Upper lobe of right lung (tissue), 1 donor: Measurements from ENCODE around the gene CENPB. TPM values are rescaled to one million over a fixed set of nuclear protein-coding genes. Genes with fewer than 3 reads are reported as not detected.

Experiments used
- ATAC-seq: fragments of 200-7000 bp; cut with Tn5 transposase; one replicate; pipeline ENCODE4 v1.9.1; 2020; ENCODE audit warnings: mild to moderate bottlenecking, moderate library complexity
- DNase-seq: peaks from one replicate; pipeline ENCODE4 v3.0.0-alpha.2; 2020
- H3K27ac ChIP-seq: fragments of 200-600 bp; one replicate; pipeline ENCODE4 v1.8.0; 2022
- H3K27me3 ChIP-seq: fragments of 200-600 bp; one replicate; pipeline ENCODE4 v1.8.0; 2022; ENCODE audit warnings: mild to moderate bottlenecking
- H3K36me3 ChIP-seq: fragments of 200-600 bp; one replicate; pipeline ENCODE4 v1.8.0; 2022
- H3K4me1 ChIP-seq: fragments of 200-600 bp; one replicate; pipeline ENCODE4 v1.8.0; 2022
- H3K4me3 ChIP-seq: fragments of 200-600 bp; one replicate; pipeline ENCODE4 v1.8.0; 2022; ENCODE audit warnings: mild to moderate bottlenecking
- H3K9me3 ChIP-seq: fragments of 200-600 bp; one replicate; pipeline ENCODE4 v1.8.0; 2022
- intact Hi-C: fragments of 100-400 bp; cut with DNase I; formaldehyde crosslinking; loops from one replicate; pipeline ENCODE4 v1.11.0; 2022
- total RNA-seq: library from RNA; stranded (reverse); fragmentation: NEBNext Ultra II Directional; extraction: Animal tissue kit (Norgen Biotek cat#: 25700); gene quantifications from one replicate; pipeline ENCODE4 v1.2.1, GENCODE V29; 2021
- TF ChIP-seq, protein P1 (sequence below): fragments of 200-600 bp; IDR thresholded peaks from one replicate; pipeline ENCODE4 v1.8.0; 2022; ENCODE audit warnings: antibody characterized with exemption
- donor health status: DM: no; HTN: yes; CAD: no; lungs with severe emphysema.

The CENPB gene
- total RNA-seq, 1 donor from 2014 or later, result 94.6 TPM

DNA sequence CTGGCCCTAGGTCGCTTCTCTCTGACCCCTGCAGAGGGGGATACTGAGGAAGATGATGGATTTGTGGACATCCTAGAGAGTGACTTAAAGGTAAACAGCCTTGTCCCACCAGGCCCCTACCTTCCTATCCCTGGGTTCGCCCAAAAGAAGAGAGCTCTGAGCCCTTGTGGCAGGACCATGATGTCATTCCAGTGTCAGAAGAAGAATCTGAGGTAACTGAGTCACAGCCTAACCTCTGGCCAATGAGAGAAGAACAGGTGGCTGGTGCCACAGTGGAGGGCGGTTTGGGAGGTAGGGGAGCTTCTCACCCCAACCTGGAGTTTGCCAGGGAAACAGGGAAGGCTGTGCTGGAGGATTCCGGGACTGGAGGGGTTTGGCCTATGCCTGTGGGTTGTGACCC lies 14.8 kb upstream of the CENPB start:
- TF ChIP-seq, protein P1, sequence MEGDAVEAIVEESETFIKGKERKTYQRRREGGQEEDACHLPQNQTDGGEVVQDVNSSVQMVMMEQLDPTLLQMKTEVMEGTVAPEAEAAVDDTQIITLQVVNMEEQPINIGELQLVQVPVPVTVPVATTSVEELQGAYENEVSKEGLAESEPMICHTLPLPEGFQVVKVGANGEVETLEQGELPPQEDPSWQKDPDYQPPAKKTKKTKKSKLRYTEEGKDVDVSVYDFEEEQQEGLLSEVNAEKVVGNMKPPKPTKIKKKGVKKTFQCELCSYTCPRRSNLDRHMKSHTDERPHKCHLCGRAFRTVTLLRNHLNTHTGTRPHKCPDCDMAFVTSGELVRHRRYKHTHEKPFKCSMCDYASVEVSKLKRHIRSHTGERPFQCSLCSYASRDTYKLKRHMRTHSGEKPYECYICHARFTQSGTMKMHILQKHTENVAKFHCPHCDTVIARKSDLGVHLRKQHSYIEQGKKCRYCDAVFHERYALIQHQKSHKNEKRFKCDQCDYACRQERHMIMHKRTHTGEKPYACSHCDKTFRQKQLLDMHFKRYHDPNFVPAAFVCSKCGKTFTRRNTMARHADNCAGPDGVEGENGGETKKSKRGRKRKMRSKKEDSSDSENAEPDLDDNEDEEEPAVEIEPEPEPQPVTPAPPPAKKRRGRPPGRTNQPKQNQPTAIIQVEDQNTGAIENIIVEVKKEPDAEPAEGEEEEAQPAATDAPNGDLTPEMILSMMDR, result no peak
- no peaks in the 10 kb centered on the region for H3K27me3 ChIP-seq
- H3K9me3 ChIP-seq, result no peaks in the 10 kb centered on the region
- peak overlapping the region; percentile 96 for H3K27ac ChIP-seq
- ATAC-seq (no peak), DNase-seq (no peak)
- peaks cover 82% of the 10 kb centered on the region for H3K36me3 ChIP-seq
- intact Hi-C loops, result no loop called here
- H3K4me3 ChIP-seq, result no peak overlapping the region
- H3K4me1 ChIP-seq, result peaks cover 89% of the 10 kb centered on the region

- ATAC-seq (no peak), DNase-seq (no peak)
- Histone ChIP-seq H3K36me3 (peaks cover 78% of the 10 kb centered on the region), H3K4me1 (peaks cover 85% of the 10 kb centered on the region), H3K4me3 (no peak overlapping the region), H3K9me3 (no peaks in the 10 kb centered on the region), H3K27me3 (no peaks in the 10 kb centered on the region), H3K27ac (peak overlapping the region; percentile 96)
- TF ChIP-seq, protein P1, result no peak
- intact Hi-C loops, result no loop called here
These were observed 14.3 kb upstream of the CENPB start for GRCh38 chr20:3800878-3801260.

GRCh38 chr20:3800256-3800877 lies 13.8 kb upstream of the CENPB start:
- DNase-seq, result no peak
- Histone ChIP-seq H3K4me3 (no peak overlapping the region), H3K9me3 (no peaks in the 10 kb centered on the region), H3K36me3 (peaks cover 74% of the 10 kb centered on the region), H3K27ac (peak overlapping the region; percentile 96), H3K4me1 (peaks cover 83% of the 10 kb centered on the region), H3K27me3 (no peaks in the 10 kb centered on the region)
- intact Hi-C loops, result no loop called here
- TF ChIP-seq, protein P1, result no peak
- peak; percentile 24 for ATAC-seq

- no peak for ATAC-seq
- Histone ChIP-seq H3K4me3 (peak overlapping the region; percentile 70), H3K4me1 (peaks cover 72% of the 10 kb centered on the region), H3K36me3 (peaks cover 59% of the 10 kb centered on the region), H3K27me3 (no peaks in the 10 kb centered on the region), H3K9me3 (no peaks in the 10 kb centered on the region), H3K27ac (peak overlapping the region; percentile 72)
- TF ChIP-seq, protein P1, result no peak
- intact Hi-C loops, result no loop called here
- no peak for DNase-seq
These were observed 12.3 kb upstream of the CENPB start for GRCh38 chr20:3798908-3799248.

DNA sequence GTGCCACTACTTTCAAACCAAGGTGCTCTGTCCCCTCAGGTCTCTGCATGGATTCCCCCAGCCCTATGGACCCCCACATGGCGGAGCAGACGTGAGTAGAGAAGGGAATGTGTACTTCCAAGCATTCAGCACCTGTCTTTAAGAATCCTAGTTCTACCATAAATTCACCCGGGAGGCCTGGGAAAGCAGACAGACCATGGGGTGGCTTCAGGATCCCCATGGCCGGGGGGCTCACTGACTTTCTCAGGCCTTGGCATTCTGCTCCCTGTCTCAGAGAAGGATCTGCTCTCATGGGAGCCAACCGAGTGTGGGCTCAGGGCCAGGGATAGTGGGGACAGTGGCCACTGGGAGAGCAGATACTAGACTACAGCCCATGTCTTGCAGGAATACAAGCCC lies 11.8 kb upstream of the CENPB start:
- peak overlapping the region; percentile 70 for H3K4me3 ChIP-seq
- H3K36me3 ChIP-seq, result peaks cover 54% of the 10 kb centered on the region
- H3K9me3 ChIP-seq, result no peaks in the 10 kb centered on the region
- peaks cover 67% of the 10 kb centered on the region for H3K4me1 ChIP-seq
- DNase-seq, result no peak
- ATAC-seq, result no peak
- TF ChIP-seq, protein P1, result no peak
- H3K27me3 ChIP-seq, result no peaks in the 10 kb centered on the region
- peak overlapping the region; percentile 72 for H3K27ac ChIP-seq
- intact Hi-C loops, result no loop called here
